Glomerular endothelial cell (primary cell): ENCODE measurements around the gene NDUFS4. TPM values are rescaled to one million over a fixed set of nuclear protein-coding genes. Genes with fewer than 3 reads are reported as not detected.
"Not testable (repeated sequence)": the region's sequence is repeated elsewhere in the genome, so short reads cannot be mapped to it uniquely, and the experiment has no call there.

Experiments used
- DNase-seq: peaks from one replicate; pipeline ENCODE4 v3.0.0-alpha.2; 2011; ENCODE audit warnings: low read depth, low spot score; ENCODE audit errors: extremely low read depth
- total RNA-seq: library from RNA; depleted of rRNA; stranded (reverse); fragments of >200 nt; gene quantifications from 2 replicates; pipeline ENCODE4 v1.2.3, GENCODE V29; 2015

NDUFS4 gene
- total RNA-seq, 1 donor from 2014 or later, result 90.3 TPM

GRCh38 chr5:53649352-53649751 is 88.9 kb downstream of the NDUFS4 start:
- DNase-seq, result no peak

- DNase-seq, result not testable (repeated sequence)
Observed at GRCh38 chr5:53660573-53660972, 100.1 kb downstream of the NDUFS4 start.

- DNase-seq, result not testable (repeated sequence)
Observed at GRCh38 chr5:53665313-53665712, 104.9 kb downstream of the NDUFS4 start.

- no peak for DNase-seq
Observed at GRCh38 chr5:53667621-53668020, 107.2 kb downstream of the NDUFS4 start.

- DNase-seq, result no peak
Observed at GRCh38 chr5:53671447-53671846, 111.0 kb downstream of the NDUFS4 start.

- DNase-seq, result no peak
Observed at GRCh38 chr5:53674121-53674520, 113.7 kb downstream of the NDUFS4 start.

GRCh38 chr5:53677632-53678031 is 117.2 kb downstream of the NDUFS4 start:
- no peak for DNase-seq

- DNase-seq, result no peak
Observed at GRCh38 chr5:53678981-53679660, 118.7 kb downstream of the NDUFS4 start.

- no peak for DNase-seq
Observed at GRCh38 chr5:53681079-53681478, 120.6 kb downstream of the NDUFS4 start.

- no peak for DNase-seq
Observed at GRCh38 chr5:53691014-53691413, 130.6 kb downstream of the NDUFS4 start.

- no peak for DNase-seq
Observed at GRCh38 chr5:53694520-53695022, 134.1 kb downstream of the NDUFS4 start.

- DNase-seq, result not testable (repeated sequence)
Observed at GRCh38 chr5:53710405-53710804, 150.0 kb downstream of the NDUFS4 start.

GRCh38 chr5:53712327-53712726 is 151.9 kb downstream of the NDUFS4 start:
- no peak for DNase-seq

- no peak for DNase-seq
Observed at GRCh38 chr5:53713978-53714666, 153.7 kb downstream of the NDUFS4 start.

GRCh38 chr5:53714667-53715010 is 154.2 kb downstream of the NDUFS4 start:
- no peak for DNase-seq

GRCh38 chr5:53726121-53726520 is 165.7 kb downstream of the NDUFS4 start:
- DNase-seq, result no peak

GRCh38 chr5:53730943-53731342 is 170.5 kb downstream of the NDUFS4 start:
- peak; percentile 87 for DNase-seq

Other genes with a start within 250 kb of the NDUFS4 start
- gene FST, start 80.0 kb upstream of the NDUFS4 start, total RNA-seq, result 0.19 and 2.3 TPM in 2 replicates